ENCODE results near the gene ACVR1B. TPM values are rescaled to one million over a fixed set of nuclear protein-coding genes. Genes with fewer than 3 reads are reported as not detected.

Gene ACVR1B
- total RNA-seq, 1 donor from 2014 or later: 8.5 TPM

DNA sequence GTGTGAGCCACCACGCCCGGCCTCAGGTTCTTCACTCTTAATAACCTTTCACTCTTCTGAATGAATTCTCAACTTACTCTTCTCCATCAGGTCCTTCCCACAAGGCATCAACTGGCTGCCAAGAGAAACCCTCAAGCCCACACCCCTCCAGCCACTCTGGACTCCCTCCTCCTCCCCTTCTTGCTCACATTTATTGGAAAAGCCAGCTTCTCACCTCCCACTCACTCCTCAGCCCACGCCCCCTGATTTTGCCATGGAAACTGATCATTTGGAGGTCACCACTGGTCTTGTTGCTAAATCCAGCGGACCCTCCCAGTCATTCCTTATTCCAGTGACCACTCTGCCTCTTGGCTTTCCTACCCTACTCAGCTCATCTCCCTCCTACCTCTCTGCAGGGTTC lies 17.4 kb upstream of the ACVR1B start:
- intact Hi-C loops (cut with micrococcal nuclease): no loop called here
- TF ChIP-seq, protein P1, sequence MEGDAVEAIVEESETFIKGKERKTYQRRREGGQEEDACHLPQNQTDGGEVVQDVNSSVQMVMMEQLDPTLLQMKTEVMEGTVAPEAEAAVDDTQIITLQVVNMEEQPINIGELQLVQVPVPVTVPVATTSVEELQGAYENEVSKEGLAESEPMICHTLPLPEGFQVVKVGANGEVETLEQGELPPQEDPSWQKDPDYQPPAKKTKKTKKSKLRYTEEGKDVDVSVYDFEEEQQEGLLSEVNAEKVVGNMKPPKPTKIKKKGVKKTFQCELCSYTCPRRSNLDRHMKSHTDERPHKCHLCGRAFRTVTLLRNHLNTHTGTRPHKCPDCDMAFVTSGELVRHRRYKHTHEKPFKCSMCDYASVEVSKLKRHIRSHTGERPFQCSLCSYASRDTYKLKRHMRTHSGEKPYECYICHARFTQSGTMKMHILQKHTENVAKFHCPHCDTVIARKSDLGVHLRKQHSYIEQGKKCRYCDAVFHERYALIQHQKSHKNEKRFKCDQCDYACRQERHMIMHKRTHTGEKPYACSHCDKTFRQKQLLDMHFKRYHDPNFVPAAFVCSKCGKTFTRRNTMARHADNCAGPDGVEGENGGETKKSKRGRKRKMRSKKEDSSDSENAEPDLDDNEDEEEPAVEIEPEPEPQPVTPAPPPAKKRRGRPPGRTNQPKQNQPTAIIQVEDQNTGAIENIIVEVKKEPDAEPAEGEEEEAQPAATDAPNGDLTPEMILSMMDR (IDR thresholded peaks at IDR 0.05; ENCODE audit: borderline replicate concordance): no peak
- no peaks in the 10 kb centered on the region for H3K9me3 ChIP-seq (replicated peaks)
- H3K4me1 ChIP-seq: peaks cover 10% of the 10 kb centered on the region
- no peaks in the 10 kb centered on the region for H3K27me3 ChIP-seq (ENCODE audit: low read depth)
- H3K27ac ChIP-seq (replicated peaks): no peak overlapping the region
- no peaks in the 10 kb centered on the region for H3K36me3 ChIP-seq
- no peak for DNase-seq
- no peak overlapping the region for H3K4me3 ChIP-seq

DNA sequence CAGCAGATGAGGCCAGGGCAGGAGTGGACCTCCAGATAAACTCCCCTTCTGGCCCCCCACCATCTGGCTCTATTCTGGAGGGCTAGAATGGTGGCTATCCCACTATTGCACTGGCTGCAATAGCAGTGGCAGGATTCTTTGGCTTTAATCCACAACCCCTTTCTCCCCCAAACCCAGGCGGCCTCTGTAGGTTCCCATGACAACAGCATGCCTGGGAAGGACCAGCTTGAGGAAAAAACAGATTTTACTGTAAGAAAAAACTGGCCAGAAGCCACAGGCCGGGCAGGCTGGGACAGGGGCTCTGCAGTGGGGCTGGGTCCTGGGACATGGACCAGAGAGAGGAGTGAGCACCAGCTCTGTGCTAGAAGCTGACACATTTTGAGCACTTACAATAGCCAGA lies 13.6 kb upstream of the ACVR1B start:
- Histone ChIP-seq H3K9me3 (replicated peaks) (no peaks in the 10 kb centered on the region), H3K36me3 (no peaks in the 10 kb centered on the region), H3K27me3 (ENCODE audit: low read depth) (no peaks in the 10 kb centered on the region), H3K4me3 (no peak overlapping the region), H3K27ac (replicated peaks) (no peak overlapping the region), H3K4me1 (peaks cover 13% of the 10 kb centered on the region)
- no peak for DNase-seq
- TF ChIP-seq, protein P1 (IDR thresholded peaks at IDR 0.05; ENCODE audit: borderline replicate concordance): no peak
- intact Hi-C loops (cut with micrococcal nuclease): no loop called here

DNA sequence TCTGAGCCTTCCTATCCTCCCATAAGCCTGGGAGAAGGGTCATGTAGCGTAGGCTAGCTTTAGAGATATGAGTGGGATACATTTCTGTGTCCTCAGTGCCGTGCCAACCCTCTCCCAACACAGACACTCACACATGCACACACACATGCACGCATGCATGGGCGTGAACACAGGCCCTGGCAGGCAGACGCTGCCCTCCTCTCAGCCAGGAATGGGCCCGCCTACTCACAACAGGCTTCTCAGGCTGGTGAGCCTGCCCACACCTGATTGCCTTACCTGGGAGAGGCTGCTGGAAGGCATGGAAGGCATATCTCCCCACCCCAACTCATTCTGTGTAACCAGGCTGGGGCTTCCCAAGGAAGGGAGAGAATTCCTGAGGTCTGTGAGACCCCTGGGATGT lies 12.8 kb upstream of the ACVR1B start:
- Histone ChIP-seq H3K27me3 (ENCODE audit: low read depth) (no peaks in the 10 kb centered on the region), H3K4me1 (peaks cover 13% of the 10 kb centered on the region), H3K36me3 (no peaks in the 10 kb centered on the region), H3K27ac (replicated peaks) (no peak overlapping the region), H3K4me3 (no peak overlapping the region), H3K9me3 (replicated peaks) (peaks cover 2% of the 10 kb centered on the region)
- intact Hi-C loops (cut with micrococcal nuclease): no loop called here
- TF ChIP-seq, protein P1 (IDR thresholded peaks at IDR 0.05; ENCODE audit: borderline replicate concordance): no peak
- no peak for DNase-seq

DNA sequence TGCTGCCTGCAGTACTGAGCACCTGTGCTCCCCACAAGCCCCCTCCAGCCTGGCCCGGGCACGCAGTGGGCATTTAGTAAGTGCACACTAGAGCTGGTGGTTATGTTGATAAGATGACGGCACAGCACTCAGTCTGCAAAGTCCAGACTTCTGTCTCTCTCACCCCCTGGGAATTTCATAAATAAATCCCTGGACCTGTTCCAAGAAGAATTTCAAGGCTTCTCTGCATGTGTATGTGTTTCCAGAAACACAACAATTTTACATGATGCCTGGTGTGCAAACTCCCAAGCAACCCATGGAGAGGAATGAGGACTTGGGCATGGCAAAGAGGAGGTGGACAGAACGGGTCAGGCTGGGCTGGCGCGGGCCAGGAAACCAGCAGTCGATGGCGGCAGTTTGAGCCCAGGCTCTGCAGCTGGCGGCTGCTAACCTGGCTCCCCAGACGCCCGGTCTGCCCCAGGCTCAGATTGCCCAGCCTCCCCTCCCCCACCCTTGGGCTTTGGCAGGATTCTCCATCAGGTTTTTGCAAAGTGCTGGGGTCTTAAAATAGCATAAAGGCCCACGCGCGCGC lies 10.4 kb upstream of the ACVR1B start:
- Histone ChIP-seq H3K4me1 (peaks cover 13% of the 10 kb centered on the region), H3K27ac (replicated peaks) (no peak overlapping the region), H3K36me3 (no peaks in the 10 kb centered on the region), H3K27me3 (ENCODE audit: low read depth) (no peaks in the 10 kb centered on the region), H3K4me3 (peak overlapping the region; percentile 27), H3K9me3 (replicated peaks) (peaks cover 20% of the 10 kb centered on the region)
- intact Hi-C loops (cut with micrococcal nuclease): no loop called here
- TF ChIP-seq, protein P1 (IDR thresholded peaks at IDR 0.05; ENCODE audit: borderline replicate concordance): no peak
- no peak for DNase-seq

DNA sequence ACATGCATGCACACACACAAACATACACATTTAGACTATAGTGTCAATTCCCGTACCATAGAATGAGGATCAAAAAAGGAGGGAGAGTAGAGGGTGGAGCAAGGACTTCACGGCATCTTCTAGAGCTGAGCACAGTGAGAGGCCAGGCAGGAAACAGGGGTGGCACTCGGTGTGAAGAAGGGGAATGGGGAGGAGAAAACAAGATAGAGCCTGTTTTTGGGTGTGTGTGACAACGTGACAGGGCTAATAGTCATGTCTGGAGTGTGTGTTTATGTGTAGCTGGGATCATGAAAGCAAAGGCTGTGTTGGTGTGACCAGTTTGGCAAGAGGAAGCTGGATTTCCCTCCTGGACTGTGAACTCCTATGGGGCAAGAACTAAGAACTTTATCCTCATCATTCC lies 9.9 kb upstream of the ACVR1B start:
- Histone ChIP-seq H3K27ac (replicated peaks) (no peak overlapping the region), H3K36me3 (no peaks in the 10 kb centered on the region), H3K27me3 (ENCODE audit: low read depth) (no peaks in the 10 kb centered on the region), H3K4me3 (no peak overlapping the region), H3K9me3 (replicated peaks) (peaks cover 20% of the 10 kb centered on the region), H3K4me1 (peaks cover 13% of the 10 kb centered on the region)
- DNase-seq: no peak
- TF ChIP-seq, protein P1 (IDR thresholded peaks at IDR 0.05; ENCODE audit: borderline replicate concordance): no peak
- intact Hi-C loops (cut with micrococcal nuclease): no loop called here

Measured in left ventricle myocardium inferior (tissue), 1 donor.